Measurements from ENCODE around the gene ZSWIM1.

Gene ZSWIM1

GRCh38 chr20:45878076-45878761 is 2.8 kb upstream of the ZSWIM1 start:
- Histone ChIP-seq H3K4me3 (ENCODE audit: low read depth, low read length) (no peak overlapping the region), H3K9ac (ENCODE audit: low read depth, low read length) (no peak overlapping the region), H3K36me3 (ENCODE audit: control insufficient read depth, insufficient read depth, low read length) (peaks cover 8% of the 10 kb centered on the region)

GRCh38 chr20:45882469-45883099 is 1.6 kb downstream of the ZSWIM1 start:
- Histone ChIP-seq H3K4me1 (ENCODE audit: control insufficient read depth, insufficient read depth, low read length) (no peaks in the 10 kb centered on the region), H3K9me3 (ENCODE audit: control insufficient read depth, insufficient read depth, low read length) (no peaks in the 10 kb centered on the region), H3K4me3 (ENCODE audit: low read depth, low read length) (no peak overlapping the region), H3K9ac (ENCODE audit: low read depth, low read length) (no peak overlapping the region), H3K27me3 (ENCODE audit: control insufficient read depth, insufficient read depth, low read length) (no peaks in the 10 kb centered on the region), H3K36me3 (ENCODE audit: control insufficient read depth, insufficient read depth, low read length) (peaks cover 26% of the 10 kb centered on the region)

More at GRCh38 chr20:45878076-45878761, 2.8 kb upstream of the ZSWIM1 start:
- no peaks in the 10 kb centered on the region for H3K4me1 ChIP-seq (ENCODE audit: control insufficient read depth, insufficient read depth, low read length)
- no peaks in the 10 kb centered on the region for H3K27me3 ChIP-seq (ENCODE audit: control insufficient read depth, insufficient read depth, low read length)
- H3K9me3 ChIP-seq (ENCODE audit: control insufficient read depth, insufficient read depth, low read length) = no peaks in the 10 kb centered on the region

GRCh38 chr20:45883100-45883469 is 2.1 kb downstream of the ZSWIM1 start:
- no peaks in the 10 kb centered on the region for H3K9me3 ChIP-seq (ENCODE audit: control insufficient read depth, insufficient read depth, low read length)
- H3K4me3 ChIP-seq (ENCODE audit: low read depth, low read length) = no peak overlapping the region
- H3K9ac ChIP-seq (ENCODE audit: low read depth, low read length) = no peak overlapping the region
- H3K27me3 ChIP-seq (ENCODE audit: control insufficient read depth, insufficient read depth, low read length) = no peaks in the 10 kb centered on the region
- peaks cover 26% of the 10 kb centered on the region for H3K36me3 ChIP-seq (ENCODE audit: control insufficient read depth, insufficient read depth, low read length)
- no peaks in the 10 kb centered on the region for H3K4me1 ChIP-seq (ENCODE audit: control insufficient read depth, insufficient read depth, low read length)

GRCh38 chr20:45886590-45887345 is 5.7 kb downstream of the ZSWIM1 start:
- no peaks in the 10 kb centered on the region for H3K27me3 ChIP-seq (ENCODE audit: control insufficient read depth, insufficient read depth, low read length)
- H3K4me3 ChIP-seq (ENCODE audit: low read depth, low read length) = no peak overlapping the region
- no peak overlapping the region for H3K9ac ChIP-seq (ENCODE audit: low read depth, low read length)
- no peaks in the 10 kb centered on the region for H3K9me3 ChIP-seq (ENCODE audit: control insufficient read depth, insufficient read depth, low read length)
- H3K36me3 ChIP-seq (ENCODE audit: control insufficient read depth, insufficient read depth, low read length) = peaks cover 26% of the 10 kb centered on the region
- no peaks in the 10 kb centered on the region for H3K4me1 ChIP-seq (ENCODE audit: control insufficient read depth, insufficient read depth, low read length)

- no peak within 1 kb of the TSS for H3K4me3 ChIP-seq (ENCODE audit: low read depth, low read length)
- H3K9me3 ChIP-seq (ENCODE audit: control insufficient read depth, insufficient read depth, low read length) = no peaks in the 10 kb centered on the region
- H3K27me3 ChIP-seq (ENCODE audit: control insufficient read depth, insufficient read depth, low read length) = no peaks in the 10 kb centered on the region
- no peak within 1 kb of the TSS for H3K9ac ChIP-seq (ENCODE audit: low read depth, low read length)
- peaks cover 26% of the 10 kb centered on the region for H3K36me3 ChIP-seq (ENCODE audit: control insufficient read depth, insufficient read depth, low read length)
- no peaks in the 10 kb centered on the region for H3K4me1 ChIP-seq (ENCODE audit: control insufficient read depth, insufficient read depth, low read length)
Measured at GRCh38 chr20:45887346-45887715, 6.3 kb downstream of the ZSWIM1 start, which contains the start of gene SPATA25. Gene SPATA25, minus strand, starts transcription at chr20:45887622. Its CDS starts 32 bp downstream, at chr20:45887590.

GRCh38 chr20:45888681-45889080 is 7.7 kb downstream of the ZSWIM1 start:
- H3K4me1 ChIP-seq (ENCODE audit: control insufficient read depth, insufficient read depth, low read length) = no peaks in the 10 kb centered on the region
- H3K36me3 ChIP-seq (ENCODE audit: control insufficient read depth, insufficient read depth, low read length) = peaks cover 22% of the 10 kb centered on the region
- no peaks in the 10 kb centered on the region for H3K27me3 ChIP-seq (ENCODE audit: control insufficient read depth, insufficient read depth, low read length)
- H3K9ac ChIP-seq (ENCODE audit: low read depth, low read length) = no peak overlapping the region
- no peaks in the 10 kb centered on the region for H3K9me3 ChIP-seq (ENCODE audit: control insufficient read depth, insufficient read depth, low read length)
- no peak overlapping the region for H3K4me3 ChIP-seq (ENCODE audit: low read depth, low read length)

- H3K4me1 ChIP-seq (ENCODE audit: control insufficient read depth, insufficient read depth, low read length) = no peaks in the 10 kb centered on the region
- H3K36me3 ChIP-seq (ENCODE audit: control insufficient read depth, insufficient read depth, low read length) = peaks cover 28% of the 10 kb centered on the region
- H3K9ac ChIP-seq (ENCODE audit: low read depth, low read length) = peak overlapping the region; percentile 65
- H3K9me3 ChIP-seq (ENCODE audit: control insufficient read depth, insufficient read depth, low read length) = no peaks in the 10 kb centered on the region
- H3K27me3 ChIP-seq (ENCODE audit: control insufficient read depth, insufficient read depth, low read length) = no peaks in the 10 kb centered on the region
- H3K4me3 ChIP-seq (ENCODE audit: low read depth, low read length) = peak overlapping the region; percentile 75
Measured at GRCh38 chr20:45890077-45890984, 9.3 kb downstream of the ZSWIM1 start.

- no peaks in the 10 kb centered on the region for H3K27me3 ChIP-seq (ENCODE audit: control insufficient read depth, insufficient read depth, low read length)
- H3K4me3 ChIP-seq (ENCODE audit: low read depth, low read length) = peak within 1 kb of the TSS; percentile 75
- no peaks in the 10 kb centered on the region for H3K9me3 ChIP-seq (ENCODE audit: control insufficient read depth, insufficient read depth, low read length)
- peak within 1 kb of the TSS; percentile 65 for H3K9ac ChIP-seq (ENCODE audit: low read depth, low read length)
- no peaks in the 10 kb centered on the region for H3K4me1 ChIP-seq (ENCODE audit: control insufficient read depth, insufficient read depth, low read length)
- peaks cover 31% of the 10 kb centered on the region for H3K36me3 ChIP-seq (ENCODE audit: control insufficient read depth, insufficient read depth, low read length)
Measured at GRCh38 chr20:45890985-45891983, 10.3 kb downstream of the ZSWIM1 start, which contains the start of the genes CTSA and NEURL2. Gene CTSA, plus strand, starts transcription at chr20:45891335. Its CDS starts 234 bp downstream, at chr20:45891569. Gene NEURL2, minus strand, starts transcription at chr20:45891208. Its CDS starts 217 bp downstream, at chr20:45890991.

GRCh38 chr20:45892049-45892825 is 11.2 kb downstream of the ZSWIM1 start:
- H3K27me3 ChIP-seq (ENCODE audit: control insufficient read depth, insufficient read depth, low read length) = no peaks in the 10 kb centered on the region
- H3K36me3 ChIP-seq (ENCODE audit: control insufficient read depth, insufficient read depth, low read length) = peaks cover 25% of the 10 kb centered on the region
- H3K4me3 ChIP-seq (ENCODE audit: low read depth, low read length) = peak overlapping the region; percentile 75
- H3K4me1 ChIP-seq (ENCODE audit: control insufficient read depth, insufficient read depth, low read length) = no peaks in the 10 kb centered on the region
- no peaks in the 10 kb centered on the region for H3K9me3 ChIP-seq (ENCODE audit: control insufficient read depth, insufficient read depth, low read length)
- H3K9ac ChIP-seq (ENCODE audit: low read depth, low read length) = no peak overlapping the region
